ENCODE data around the gene PTPRD.

- TF ChIP-seq CTCF (IDR thresholded peaks at IDR 0.05; ENCODE audit: low read depth, low read length, poor library complexity, severe bottlenecking), result no peak
- TF ChIP-seq EZH2phosphoT487 (IDR thresholded peaks at IDR 0.05; ENCODE audit: borderline replicate concordance, low read length), result no peak
Observed at GRCh38 chr9:8515748-8516147, 2097.1 kb downstream of the PTPRD start.

All from DOHH2 (cell line).